ENCODE results near the gene TXNDC17.

- TF ChIP-seq CTCF (conservative IDR thresholded peaks at IDR 0.05 in 1 of 2, IDR thresholded peaks at IDR 0.05 in 1 of 2; ENCODE audit: extremely low read depth in 1 of 2, insufficient read depth in 1 of 2, low read depth in 1 of 2, low read length in 2 of 2) (no peak), EZH2 (IDR thresholded peaks at IDR 0.05; ENCODE audit: borderline replicate concordance, low read length) (no peak)
Observed at GRCh38 chr17:6599364-6599763, 41.5 kb upstream of the TXNDC17 start.

Measured in mammary epithelial cell (primary cell).